Measurements from ENCODE around the gene KPNB1. TPM values are rescaled to one million over a fixed set of nuclear protein-coding genes. Genes with fewer than 3 reads are reported as not detected.

Gene KPNB1
- total and polyA plus RNA-seq, 2 of the 8 experiments (the other 6 are each of a cell fraction or from before 2014, with no cell fraction given) = 171 to 625 TPM

- H3K56ac ChIP-seq (replicated peaks; ENCODE audit: insufficient read length, low read depth, low read length) = no peak overlapping the region
- no peaks in the 10 kb centered on the region for H3K79me1 ChIP-seq (ENCODE audit: low read depth, low read length)
- TF ChIP-seq EP300 (IDR thresholded peaks at IDR 0.05; ENCODE audit: borderline replicate concordance in 1 of 2, low read depth in 2 of 2, low read length in 2 of 2) (no peak), MAFK (IDR thresholded peaks at IDR 0.05; ENCODE audit: low read depth, low read length) (no peak), CTBP2 (IDR thresholded peaks at IDR 0.05; ENCODE audit: borderline replicate concordance, insufficient read depth, insufficient read length, low read length) (no peak), CBX5 (IDR thresholded peaks at IDR 0.05; ENCODE audit: low read depth, low read length) (no peak), CREB1 (IDR thresholded peaks at IDR 0.05) (no peak), SUZ12 (IDR thresholded peaks at IDR 0.05; ENCODE audit: low read length) (no peak), CHD1 (IDR thresholded peaks at IDR 0.05; ENCODE audit: low read depth, low read length) (no peak), RBBP5 (IDR thresholded peaks at IDR 0.05; ENCODE audit: borderline replicate concordance, low read depth, low read length) (no peak), CEBPB (IDR thresholded peaks at IDR 0.05; ENCODE audit: low read depth, low read length) (no peak), TAF7 (optimal IDR thresholded peaks at IDR 0.05; ENCODE audit: borderline replicate concordance, low read depth, low read length) (no peak), BCL11A (IDR thresholded peaks at IDR 0.05; ENCODE audit: low read depth in 2 of 2, low read length in 2 of 2) (no peak), SP2 (IDR thresholded peaks at IDR 0.05; ENCODE audit: low read length) (no peak)
- H3K23me2 ChIP-seq (ENCODE audit: low read depth, low read length) = no peaks in the 10 kb centered on the region
- H3K14ac ChIP-seq (ENCODE audit: insufficient read length) = no peak overlapping the region
- FAIRE-seq (no peak), DNase-seq (ENCODE audit: low read depth in 1 of 2, low spot score in 2 of 2) (no peak)
- H3K4me3 ChIP-seq (ENCODE audit: extremely low read depth in 1 of 4, insufficient read depth in 2 of 4, low read depth in 3 of 4, low read length in 4 of 4) = no peak overlapping the region
- H2BK12ac ChIP-seq (ENCODE audit: low read depth, low read length) = no peak overlapping the region
- POLR2A ChIA-PET (ENCODE audit: partially characterized antibody) = interaction anchor here (0.6 to 1.3 kb wide), 3 partner anchors 12 to 892 kb away, joined by 3 to 7 read pairs (median 5); partner anchors contain the start of gene KPNB1
- H3K27ac ChIP-seq (ENCODE audit: low read depth, low read length) = no peak overlapping the region
- no peak overlapping the region for H2BK15ac ChIP-seq (ENCODE audit: low read length)
- H3K27me3 ChIP-seq (replicated peaks in 1 of 4; ENCODE audit: control insufficient read depth in 3 of 4, extremely low read depth in 1 of 4, insufficient read depth in 3 of 4, low read length in 3 of 4) = no peaks in the 10 kb centered on the region
- CTCF ChIA-PET (ENCODE audit: partially characterized antibody) = interaction anchor here (1.0 to 2.5 kb wide), 2 partner anchors 10 to 14 kb away, joined by 5 to 10 read pairs; no protein-coding TSS in a partner anchor
- no peak overlapping the region for H3K4ac ChIP-seq (replicated peaks; ENCODE audit: insufficient read length, low read depth, low read length)
- no peak overlapping the region for H4K8ac ChIP-seq (ENCODE audit: extremely low read depth, insufficient read depth, low read length)
- no peak overlapping the region for H3K23ac ChIP-seq (ENCODE audit: insufficient read length)
- no peak overlapping the region for H2AFZ ChIP-seq (ENCODE audit: low read length)
- no peak overlapping the region for H3K4me2 ChIP-seq (ENCODE audit: insufficient read depth in 1 of 2, low read depth in 2 of 2, low read length in 2 of 2)
- 95% methylated on average over 8 of the region's 8 CpGs; no CpG with 5 or more reads in 1 of the 2 experiments for WGBS, 2 experiments (ENCODE audit: extremely low coverage in 1 of 2, insufficient coverage in 1 of 2, insufficient read length in 1 of 2, insufficient replicate concordance in 2 of 2, low coverage in 1 of 2, low lambda C conversion rate in 2 of 2, missing lambda C conversion rate in 1 of 2)
- H4K20me1 ChIP-seq (replicated peaks in 1 of 2; ENCODE audit: control insufficient read depth in 1 of 2, insufficient read depth in 2 of 2, low read length in 2 of 2) = no peaks in the 10 kb centered on the region
- no peaks in the 10 kb centered on the region for H3K9me3 ChIP-seq (ENCODE audit: insufficient read depth in 2 of 2, low read depth in 1 of 2, low read length in 1 of 2)
- no peak overlapping the region for H4K91ac ChIP-seq (replicated peaks; ENCODE audit: insufficient read length, low read length)
- no peak overlapping the region for H2BK20ac ChIP-seq (ENCODE audit: low read length)
- no peaks in the 10 kb centered on the region for H3K79me2 ChIP-seq (ENCODE audit: control insufficient read depth in 1 of 2, insufficient read depth in 2 of 2, low read length in 2 of 2)
- peaks cover 0 to 5% (median 0%) of the 10 kb centered on the region in 4 experiments; a peak in 2 of 8 replicates for H3K36me3 ChIP-seq (ENCODE audit: control insufficient read depth in 2 of 4, insufficient read depth in 4 of 4, low read length in 3 of 4)
- no peak overlapping the region for H2BK120ac ChIP-seq (replicated peaks; ENCODE audit: low read depth, low read length)
- no peak overlapping the region for H2AK5ac ChIP-seq (ENCODE audit: low read depth, low read length)
- H3K9ac ChIP-seq (replicated peaks in 1 of 4; ENCODE audit: extremely low read depth in 1 of 4, low read depth in 3 of 4, low read length in 3 of 4) = no peak overlapping the region
- no peaks in the 10 kb centered on the region for H3K4me1 ChIP-seq (replicated peaks in 1 of 4; ENCODE audit: control insufficient read depth in 3 of 4, insufficient read depth in 4 of 4, low read length in 3 of 4)
- H3K18ac ChIP-seq (ENCODE audit: extremely low read depth, low read length) = no peak overlapping the region
- H4K5ac ChIP-seq (ENCODE audit: insufficient read length, low read depth, low read length) = no peak overlapping the region
- no peak overlapping the region for H2BK5ac ChIP-seq (ENCODE audit: low read depth, low read length)
These were observed 21.6 kb upstream of the KPNB1 start for GRCh38 chr17:47628014-47628566.
